RWPE1 (cell line): ENCODE data around the gene PPM1M.

Experiments
- CTCF ChIA-PET: fragments of 350-600 bp; sonication (Branson Sonifier 250); formaldehyde crosslinking; extraction: SDS; loops from one replicate; lab custom pipeline; 2021; lab: Yijun Ruan, JAX
- POLR2A ChIA-PET: fragments of 400-600 bp; formaldehyde crosslinking; extraction: SDS; loops from one replicate; lab custom pipeline; 2020; ENCODE audit warnings: antibody characterized with exemption; ENCODE audit not compliant: low non-redundant PET; lab: Yijun Ruan, JAX
- DNase-seq: peaks from one replicate; pipeline ENCODE4 v3.0.0; 2012; ENCODE audit warnings: low spot score
- H3K27ac ChIP-seq: fragments of 450-650 bp; 2 replicates; pipeline ENCODE4 v1.5.1; 2017
- CTCF ChIP-seq: fragments of 450-650 bp; conservative IDR thresholded peaks from 2 replicates; pipeline ENCODE4 v1.5.1; 2017; ENCODE audit warnings: low read depth, mild to moderate bottlenecking

PPM1M gene

DNA sequence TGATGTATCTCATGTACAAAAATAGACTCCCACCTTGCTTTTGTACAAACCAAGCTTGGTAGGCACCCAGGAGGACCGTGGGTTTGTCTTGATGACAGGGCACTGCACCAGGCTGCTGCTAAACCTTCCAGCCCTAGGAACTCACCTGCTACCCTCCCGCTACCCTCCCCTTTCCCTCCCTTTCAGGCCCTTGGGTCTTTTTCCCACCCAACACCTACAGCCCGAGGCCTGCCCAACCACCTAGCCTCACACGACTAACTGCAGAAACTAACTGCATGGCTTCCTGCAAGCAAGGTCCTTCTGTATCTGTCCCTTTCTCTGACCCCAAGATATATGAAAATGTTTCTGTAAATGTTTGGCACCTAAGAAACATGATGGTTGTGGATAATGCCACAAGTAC is 11.1 kb downstream of the PPM1M start:
- ChIA-PET CTCF (interaction anchor here (0.6 to 0.7 kb wide), 2 partner anchors 26 to 255 kb away, joined by 3 read pairs; no protein-coding TSS in a partner anchor), POLR2A (interaction anchor here (0.6 kb wide), 1 partner anchor 21 kb away, joined by 4 read pairs; no protein-coding TSS in a partner anchor)
- H3K27ac ChIP-seq = no peak overlapping the region
- DNase-seq = no peak
- TF ChIP-seq CTCF = no peak

GRCh38 chr3:52257911-52258310 is 12.4 kb downstream of the PPM1M start:
- ChIA-PET POLR2A (no interaction called here), CTCF (no interaction called here)
- TF ChIP-seq CTCF = no peak
- no peak overlapping the region for H3K27ac ChIP-seq
- no peak for DNase-seq

- POLR2A ChIA-PET = no interaction called here
- H3K27ac ChIP-seq = no peak overlapping the region
- CTCF ChIA-PET = interaction anchor here (1.0 kb wide), 1 partner anchor 80 kb away, joined by 3 read pairs; no protein-coding TSS in a partner anchor
- DNase-seq = no peak
- TF ChIP-seq CTCF = no peak
Measured at GRCh38 chr3:52259035-52259434, 13.5 kb downstream of the PPM1M start.

DNA sequence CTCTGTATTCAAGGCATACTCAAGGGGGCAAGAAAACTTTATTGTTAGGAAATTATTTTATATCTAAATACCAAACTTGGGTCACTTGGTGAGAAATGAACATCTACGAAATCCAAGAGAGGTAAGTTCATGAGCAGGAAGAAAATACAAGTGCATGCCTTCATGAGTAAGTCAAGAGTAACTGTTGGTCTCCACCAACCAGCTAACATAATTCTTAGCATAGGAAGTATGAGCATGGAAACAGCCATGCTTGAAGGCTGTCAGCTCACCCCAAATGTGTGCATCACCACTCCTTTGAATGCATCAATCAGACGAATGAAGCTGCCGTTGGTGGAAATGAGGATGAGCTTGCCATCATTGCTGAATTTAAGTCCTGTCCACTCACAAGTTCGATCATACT is 13.9 kb downstream of the PPM1M start:
- TF ChIP-seq CTCF = no peak
- no peak for DNase-seq
- no peak overlapping the region for H3K27ac ChIP-seq
- ChIA-PET POLR2A (no interaction called here), CTCF (interaction anchor here (1.0 kb wide), 1 partner anchor 80 kb away, joined by 3 read pairs; no protein-coding TSS in a partner anchor)

- ChIA-PET POLR2A (no interaction called here), CTCF (no interaction called here)
- no peak for DNase-seq
- H3K27ac ChIP-seq = no peak overlapping the region
- TF ChIP-seq CTCF = no peak
Measured at GRCh38 chr3:52262447-52262846, 16.9 kb downstream of the PPM1M start.

- no peak for TF ChIP-seq CTCF
Measured at GRCh38 chr3:52265387-52265786, 19.8 kb downstream of the PPM1M start.

More at GRCh38 chr3:52265387-52265786, 19.8 kb downstream of the PPM1M start:
- no peak for DNase-seq
- CTCF ChIA-PET = interaction anchor here (0.6 kb wide), 1 partner anchor 74 kb away, joined by 4 read pairs; no protein-coding TSS in a partner anchor
- no peak overlapping the region for H3K27ac ChIP-seq
- POLR2A ChIA-PET = no interaction called here
